Transverse colon (tissue), 4 donors: ENCODE measurements around the gene CIC.

Experiments
- EP300 ChIP-seq: sonication (generic); formaldehyde crosslinking; IDR thresholded peaks from one replicate; pipeline ENCODE4 v1.6.1; 2017; ENCODE audit warnings: antibody characterized with exemption, low read depth
- POLR2A ChIP-seq: fragments of 450-650 bp; IDR thresholded peaks from one replicate; pipeline ENCODE4 v1.6.1; 2016; ENCODE audit warnings: antibody characterized with exemption, mild to moderate bottlenecking, moderate library complexity
- POLR2AphosphoS5 ChIP-seq, 3 donors: sonication (generic); formaldehyde crosslinking; IDR thresholded peaks; one replicate each; pipeline ENCODE4 v1.6.1; 2016; ENCODE audit warnings: antibody characterized with exemption in 3 of 3
- TF ChIP-seq, protein P1 (sequence below), 5 experiments: fragments of 200-600 bp in 3 of 5; fragments of 450-650 bp in 2 of 5; sonication (generic) in 3 of 5; IDR thresholded peaks; 1 replicate in 2 of 5; 2 replicates in 3 of 5; pipeline ENCODE4 v1.5.1; 2016 to 2017; ENCODE audit warnings: antibody characterized with exemption in 5 of 5, inconsistent platforms in 3 of 5, mild to moderate bottlenecking in 2 of 5, moderate library complexity in 1 of 5

DNA sequence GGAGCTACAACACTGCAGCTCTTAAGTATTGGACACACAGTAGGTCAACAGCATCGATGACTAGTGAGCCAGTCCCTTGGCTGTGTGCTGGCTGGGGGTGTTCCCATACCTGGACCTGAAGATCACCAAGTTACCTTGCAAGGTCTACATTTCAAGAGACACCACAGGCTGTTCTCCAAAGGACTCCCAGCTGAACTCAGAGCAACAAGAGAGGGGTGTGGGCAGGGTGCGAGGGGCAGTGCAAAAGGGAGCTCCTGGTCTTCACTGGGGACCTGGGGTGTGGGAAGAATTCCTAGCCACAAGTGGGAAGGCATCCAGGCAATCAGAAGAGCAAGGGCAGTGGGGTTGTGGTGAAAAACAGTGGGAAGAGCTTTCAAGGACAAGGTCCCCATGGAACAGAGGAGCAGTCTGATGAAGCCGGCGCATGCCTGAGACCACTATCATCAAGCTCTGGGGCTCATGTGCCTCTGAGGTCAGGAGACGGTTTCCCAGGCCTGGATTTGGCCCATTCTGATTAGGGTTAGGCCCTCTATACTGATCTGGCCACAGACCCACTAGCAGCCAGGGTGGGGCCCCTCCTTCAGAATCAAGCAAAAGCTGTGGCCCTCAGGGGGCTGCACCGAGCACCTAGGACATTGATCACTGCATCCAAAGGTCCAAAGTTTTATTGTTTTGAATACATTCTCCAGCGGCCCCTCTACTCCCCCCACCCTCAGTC is 22.0 kb upstream of the CIC start:
- TF ChIP-seq, protein P1, sequence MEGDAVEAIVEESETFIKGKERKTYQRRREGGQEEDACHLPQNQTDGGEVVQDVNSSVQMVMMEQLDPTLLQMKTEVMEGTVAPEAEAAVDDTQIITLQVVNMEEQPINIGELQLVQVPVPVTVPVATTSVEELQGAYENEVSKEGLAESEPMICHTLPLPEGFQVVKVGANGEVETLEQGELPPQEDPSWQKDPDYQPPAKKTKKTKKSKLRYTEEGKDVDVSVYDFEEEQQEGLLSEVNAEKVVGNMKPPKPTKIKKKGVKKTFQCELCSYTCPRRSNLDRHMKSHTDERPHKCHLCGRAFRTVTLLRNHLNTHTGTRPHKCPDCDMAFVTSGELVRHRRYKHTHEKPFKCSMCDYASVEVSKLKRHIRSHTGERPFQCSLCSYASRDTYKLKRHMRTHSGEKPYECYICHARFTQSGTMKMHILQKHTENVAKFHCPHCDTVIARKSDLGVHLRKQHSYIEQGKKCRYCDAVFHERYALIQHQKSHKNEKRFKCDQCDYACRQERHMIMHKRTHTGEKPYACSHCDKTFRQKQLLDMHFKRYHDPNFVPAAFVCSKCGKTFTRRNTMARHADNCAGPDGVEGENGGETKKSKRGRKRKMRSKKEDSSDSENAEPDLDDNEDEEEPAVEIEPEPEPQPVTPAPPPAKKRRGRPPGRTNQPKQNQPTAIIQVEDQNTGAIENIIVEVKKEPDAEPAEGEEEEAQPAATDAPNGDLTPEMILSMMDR (IDR thresholded peaks at IDR 0.05) = no peak
- TF ChIP-seq POLR2A = no peak
- no peak for TF ChIP-seq POLR2AphosphoS5 (IDR thresholded peaks at IDR 0.05)
- TF ChIP-seq EP300 = no peak
